ENCODE measurements around the gene ZFR2.

The ZFR2 gene

DNA sequence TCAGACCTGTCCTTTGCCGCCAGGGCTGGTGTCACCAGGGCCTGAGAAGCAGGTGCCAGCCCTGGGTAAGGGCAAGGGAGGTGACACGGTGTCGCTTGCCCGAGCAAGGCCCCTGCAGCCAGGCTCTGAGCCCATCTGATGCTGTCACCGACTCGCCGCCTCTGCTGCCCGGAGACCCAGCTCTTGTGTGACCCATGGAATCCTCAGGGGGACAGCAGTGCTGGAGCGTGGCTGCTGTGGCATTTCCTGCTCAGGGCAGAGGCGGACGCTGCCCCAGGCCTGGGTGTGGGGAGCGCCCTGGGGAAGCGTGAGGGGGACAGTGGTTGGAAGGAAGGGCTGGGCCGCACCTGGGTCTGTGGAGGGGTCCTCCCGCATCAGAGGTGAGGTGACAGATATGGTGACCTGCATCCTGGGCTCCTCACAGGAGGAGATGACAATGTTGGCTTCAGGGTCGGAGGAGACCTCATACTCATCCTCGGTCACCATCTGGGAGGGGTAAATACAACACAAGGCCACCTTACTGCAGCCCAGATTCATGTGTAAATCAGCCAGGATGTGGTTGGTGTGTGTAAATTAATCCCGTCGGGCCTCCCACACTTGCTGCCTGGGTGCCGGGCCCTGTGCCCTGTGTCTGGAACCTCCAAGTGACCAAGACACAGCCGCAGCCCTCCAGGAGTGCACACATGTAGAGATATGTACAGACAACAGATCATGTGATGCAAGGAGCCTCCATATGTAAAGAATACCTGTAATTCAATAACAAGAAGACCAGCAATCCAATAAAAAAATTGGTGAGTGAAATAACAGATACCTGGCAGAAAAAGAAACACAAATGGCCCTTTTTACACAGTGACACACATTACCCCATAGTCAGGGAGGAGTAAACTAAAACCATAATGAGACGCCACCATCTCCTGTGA, 55.1 kb downstream of the ZFR2 start:
- TF ChIP-seq, protein P1, sequence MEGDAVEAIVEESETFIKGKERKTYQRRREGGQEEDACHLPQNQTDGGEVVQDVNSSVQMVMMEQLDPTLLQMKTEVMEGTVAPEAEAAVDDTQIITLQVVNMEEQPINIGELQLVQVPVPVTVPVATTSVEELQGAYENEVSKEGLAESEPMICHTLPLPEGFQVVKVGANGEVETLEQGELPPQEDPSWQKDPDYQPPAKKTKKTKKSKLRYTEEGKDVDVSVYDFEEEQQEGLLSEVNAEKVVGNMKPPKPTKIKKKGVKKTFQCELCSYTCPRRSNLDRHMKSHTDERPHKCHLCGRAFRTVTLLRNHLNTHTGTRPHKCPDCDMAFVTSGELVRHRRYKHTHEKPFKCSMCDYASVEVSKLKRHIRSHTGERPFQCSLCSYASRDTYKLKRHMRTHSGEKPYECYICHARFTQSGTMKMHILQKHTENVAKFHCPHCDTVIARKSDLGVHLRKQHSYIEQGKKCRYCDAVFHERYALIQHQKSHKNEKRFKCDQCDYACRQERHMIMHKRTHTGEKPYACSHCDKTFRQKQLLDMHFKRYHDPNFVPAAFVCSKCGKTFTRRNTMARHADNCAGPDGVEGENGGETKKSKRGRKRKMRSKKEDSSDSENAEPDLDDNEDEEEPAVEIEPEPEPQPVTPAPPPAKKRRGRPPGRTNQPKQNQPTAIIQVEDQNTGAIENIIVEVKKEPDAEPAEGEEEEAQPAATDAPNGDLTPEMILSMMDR (IDR thresholded peaks at IDR 0.05), result no peak
- no peaks in the 10 kb centered on the region for H3K27me3 ChIP-seq
- H3K4me3 ChIP-seq (ENCODE audit: low read depth in 1 of 2, low read length in 1 of 2), result peak overlapping the region in 1 of 2 experiments; percentile 48
- peaks cover 65% of the 10 kb centered on the region in 2 experiments for H3K4me1 ChIP-seq (ENCODE audit: control insufficient read depth in 1 of 2, insufficient read depth in 1 of 2, low read depth in 1 of 2, low read length in 1 of 2)
- H3K9me3 ChIP-seq, result no peaks in the 10 kb centered on the region
- H3K27ac ChIP-seq, result peak overlapping the region; percentile 92
- no peaks in the 10 kb centered on the region for H3K36me3 ChIP-seq

DNA sequence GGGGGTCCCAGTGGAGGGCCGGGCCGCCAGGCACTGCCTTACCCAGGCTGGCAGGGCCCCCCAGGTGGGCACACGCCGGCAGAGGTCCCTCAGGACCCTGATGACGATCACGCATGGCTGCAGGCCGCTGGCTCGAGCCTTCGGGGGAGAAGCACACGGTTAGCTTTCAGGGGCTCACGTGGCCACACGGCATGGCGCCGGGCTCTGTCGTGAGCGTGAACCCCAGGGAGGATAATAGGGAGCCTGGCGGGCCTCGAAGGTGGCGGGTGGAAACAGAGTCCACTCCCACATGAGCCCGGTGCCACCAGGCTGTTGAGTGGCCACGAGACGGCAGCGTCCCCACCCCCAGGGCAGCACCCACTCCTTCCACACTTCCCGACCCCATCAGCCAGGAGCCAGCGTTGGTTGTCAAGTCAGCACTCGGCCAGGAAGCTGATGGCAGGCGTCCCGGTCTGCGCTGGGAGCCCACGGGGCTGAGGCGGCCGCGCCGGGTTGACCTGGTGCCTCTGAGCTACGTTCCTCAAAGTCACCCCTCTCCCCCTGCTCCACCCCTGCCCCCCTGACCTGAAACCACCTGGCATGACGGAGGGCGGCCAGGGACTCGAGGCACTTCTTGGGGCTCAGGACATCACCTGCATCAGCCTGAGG, 58.0 kb downstream of the ZFR2 start:
- no peaks in the 10 kb centered on the region for H3K36me3 ChIP-seq
- TF ChIP-seq, protein P1 (IDR thresholded peaks at IDR 0.05), result no peak
- peaks cover 53 to 55% of the 10 kb centered on the region in 2 experiments for H3K4me1 ChIP-seq (ENCODE audit: control insufficient read depth in 1 of 2, insufficient read depth in 1 of 2, low read depth in 1 of 2, low read length in 1 of 2)
- H3K4me3 ChIP-seq (ENCODE audit: low read depth in 1 of 2, low read length in 1 of 2), result no peak overlapping the region
- H3K9me3 ChIP-seq, result no peaks in the 10 kb centered on the region
- no peaks in the 10 kb centered on the region for H3K27me3 ChIP-seq
- peak overlapping the region; percentile 92 for H3K27ac ChIP-seq

DNA sequence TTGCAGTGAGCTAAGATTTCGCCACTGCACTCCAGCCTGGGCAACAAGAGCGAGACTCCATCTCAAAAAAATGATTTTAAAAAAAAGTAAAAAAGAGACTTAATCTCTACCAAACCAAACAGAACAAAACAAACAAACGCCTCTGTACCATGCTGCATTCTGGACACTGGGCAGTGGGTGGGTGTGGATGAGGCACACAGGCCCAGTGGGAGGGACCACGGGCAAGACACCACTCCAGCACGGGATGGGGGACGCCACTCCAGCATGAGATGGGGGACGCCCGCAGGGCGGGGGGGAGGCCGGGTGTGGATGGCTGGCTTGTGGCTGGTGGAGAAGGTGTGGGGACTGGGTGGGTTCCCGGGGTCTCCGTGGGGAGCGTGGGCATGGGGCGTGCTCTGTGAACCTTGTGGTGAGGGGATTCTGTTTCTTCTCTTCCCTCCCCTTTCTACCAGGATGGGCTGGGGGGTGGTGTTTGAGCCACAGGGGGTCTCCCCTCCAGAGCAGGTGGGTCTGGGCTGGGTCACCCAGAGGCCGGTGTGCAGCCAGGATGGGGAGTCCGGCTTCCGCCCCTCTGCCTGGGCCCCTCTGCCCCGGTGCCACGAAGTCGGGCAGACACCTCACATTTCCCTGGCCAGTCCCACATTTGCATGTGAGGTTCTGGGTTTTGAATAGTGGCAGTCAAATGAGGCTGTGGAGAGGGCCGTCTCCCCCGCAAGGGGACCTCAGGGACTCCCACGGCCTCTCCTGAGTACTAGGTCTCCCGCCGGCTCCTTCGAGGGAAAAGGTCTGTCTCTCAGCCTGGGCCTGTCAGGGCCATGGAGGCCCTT, 58.7 kb downstream of the ZFR2 start:
- TF ChIP-seq, protein P1 (IDR thresholded peaks at IDR 0.05), result no peak
- peaks cover 52 to 53% of the 10 kb centered on the region in 2 experiments for H3K4me1 ChIP-seq (ENCODE audit: control insufficient read depth in 1 of 2, insufficient read depth in 1 of 2, low read depth in 1 of 2, low read length in 1 of 2)
- no peaks in the 10 kb centered on the region for H3K9me3 ChIP-seq
- no peaks in the 10 kb centered on the region for H3K27me3 ChIP-seq
- H3K36me3 ChIP-seq, result no peaks in the 10 kb centered on the region
- H3K4me3 ChIP-seq (ENCODE audit: low read depth in 1 of 2, low read length in 1 of 2), result no peak overlapping the region
- peak overlapping the region; percentile 92 for H3K27ac ChIP-seq

DNA sequence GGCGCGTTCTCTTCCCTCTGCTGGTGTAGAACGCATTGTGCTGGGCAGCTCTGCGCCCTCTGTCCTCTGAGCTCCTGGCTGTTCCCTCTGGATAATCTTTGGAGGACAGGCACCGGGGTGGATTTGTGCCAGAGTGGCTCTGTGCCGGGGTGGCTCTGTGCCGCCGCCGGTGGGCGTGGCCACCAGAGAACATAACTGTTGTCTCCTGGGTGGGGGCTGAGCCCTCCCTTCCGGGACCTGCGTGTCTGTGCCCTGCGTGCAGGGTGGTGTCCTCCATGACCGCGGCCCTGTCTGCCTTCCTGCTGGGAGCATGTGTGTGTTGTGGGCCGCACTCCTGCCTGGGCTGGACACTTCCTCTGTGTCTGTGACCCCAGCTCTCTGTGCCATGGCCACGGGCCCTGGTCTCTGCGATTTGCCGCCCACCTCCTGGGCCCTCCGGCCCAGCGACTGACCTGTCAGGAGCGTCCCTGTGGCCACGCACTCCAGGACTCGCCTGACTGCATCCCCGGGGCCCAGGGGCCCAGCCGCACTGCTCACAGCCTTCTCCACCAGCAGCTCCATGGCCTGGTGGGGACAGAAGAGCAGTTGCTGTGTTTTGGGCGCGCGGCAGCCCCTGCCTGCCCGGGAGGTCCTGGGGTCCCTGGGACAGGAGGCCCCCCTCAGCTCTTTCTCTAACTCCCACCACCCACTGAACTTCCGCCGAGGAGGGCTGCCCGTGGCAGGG, 60.3 kb downstream of the ZFR2 start:
- Histone ChIP-seq H3K36me3 (no peaks in the 10 kb centered on the region), H3K27ac (peak overlapping the region; percentile 29), H3K9me3 (no peaks in the 10 kb centered on the region), H3K4me3 (ENCODE audit: low read depth in 1 of 2, low read length in 1 of 2) (no peak overlapping the region), H3K4me1 (ENCODE audit: control insufficient read depth in 1 of 2, insufficient read depth in 1 of 2, low read depth in 1 of 2, low read length in 1 of 2) (peaks cover 37 to 38% of the 10 kb centered on the region in 2 experiments), H3K27me3 (peaks cover 1% of the 10 kb centered on the region)
- TF ChIP-seq, protein P1 (IDR thresholded peaks at IDR 0.05), result no peak
